ENCODE results near the gene MARVELD1.

DNA sequence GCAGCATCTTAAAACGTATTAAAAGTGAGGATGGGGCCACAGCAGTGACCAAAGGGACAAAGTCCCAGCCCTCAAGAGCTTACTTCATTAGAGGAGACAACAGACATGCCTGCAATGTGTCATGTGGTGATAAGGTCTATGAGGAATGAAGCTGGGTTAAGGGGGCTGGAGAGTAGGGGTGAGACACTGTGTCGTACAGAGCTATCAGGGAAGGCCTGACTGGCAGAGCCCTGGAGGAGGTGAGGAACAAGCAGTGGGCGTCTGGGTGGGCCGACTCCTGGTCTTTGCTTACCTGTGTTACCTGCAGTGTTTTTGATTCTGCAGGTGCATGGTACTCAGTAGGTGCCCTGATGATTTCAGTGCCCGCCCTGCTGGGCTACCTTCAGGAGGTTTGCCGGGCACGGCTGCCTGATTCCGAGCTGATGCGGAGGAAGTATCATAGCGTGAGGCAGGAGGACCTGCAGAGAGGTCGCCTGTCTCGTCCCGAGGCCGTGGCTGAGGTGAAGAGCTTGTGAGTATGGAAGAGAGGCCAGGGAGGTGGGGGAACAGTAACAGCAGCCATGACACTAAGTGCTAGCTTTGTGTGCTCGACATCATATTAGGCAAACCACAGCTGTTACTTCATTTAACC, 31.0 kb downstream of the MARVELD1 start:
- no peak for TF ChIP-seq EZH2 (IDR thresholded peaks at IDR 0.05; ENCODE audit: insufficient read depth, poor library complexity, severe bottlenecking)
- no peak for TF ChIP-seq EZH2phosphoT487 (IDR thresholded peaks at IDR 0.05; ENCODE audit: insufficient read depth, low read depth)
